Activated T-cell treated with anti-CD3 and anti-CD28 coated beads, Interleukin-2, amount 50 U/mL, for 24 hours (primary cell): Measurements from ENCODE around the gene HBG2.
"Not testable (repeated sequence)": the region's sequence is repeated elsewhere in the genome, so short reads cannot be mapped to it uniquely, and the experiment has no call there.

Experiments used
- DNase-seq: peaks from one replicate; pipeline ENCODE4 v3.0.0-alpha.2; 2020
- H3K27ac Mint-ChIP-seq: 2 replicates; pipeline ENCODE4 v1.8.0; 2020; ENCODE audit warnings: mild to moderate bottlenecking, mixed read lengths
- H3K27me3 Mint-ChIP-seq: 2 replicates; pipeline ENCODE4 v1.8.0; 2020; ENCODE audit warnings: mixed read lengths
- H3K36me3 Mint-ChIP-seq: 2 replicates; pipeline ENCODE4 v1.8.0; 2020; ENCODE audit warnings: low read depth, mixed read lengths
- H3K4me1 Mint-ChIP-seq: 2 replicates; pipeline ENCODE4 v1.8.0; 2020; ENCODE audit warnings: low read depth, mixed read lengths
- H3K4me3 Mint-ChIP-seq: 2 replicates; pipeline ENCODE4 v1.8.0; 2020; ENCODE audit warnings: mild to moderate bottlenecking, moderate library complexity, mixed read lengths
- H3K9me3 Mint-ChIP-seq: 2 replicates; pipeline ENCODE4 v1.8.0; 2020; ENCODE audit warnings: mixed read lengths

The HBG2 gene

DNA sequence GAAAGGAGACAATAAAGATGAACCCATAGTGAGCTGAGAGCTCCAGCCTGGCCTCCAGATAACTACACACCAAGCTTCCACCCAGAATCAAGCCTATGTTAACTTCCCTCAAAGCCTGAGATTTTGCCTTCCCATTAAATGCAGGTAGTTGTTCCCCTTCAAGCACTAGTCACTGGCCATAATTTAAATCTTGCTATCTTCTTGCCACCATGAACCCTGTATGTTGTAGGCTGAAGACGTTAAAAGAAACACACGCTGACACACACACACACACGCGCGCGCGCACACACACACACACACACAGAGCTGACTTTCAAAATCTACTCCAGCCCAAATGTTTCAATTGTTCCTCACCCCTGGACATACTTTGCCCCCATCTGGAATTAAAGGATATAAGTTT is 6.1 kb downstream of the HBG2 start:
- not testable (repeated sequence) for H3K36me3 Mint-ChIP-seq, H3K9me3 Mint-ChIP-seq, DNase-seq, H3K4me3 Mint-ChIP-seq, H3K4me1 Mint-ChIP-seq, H3K27ac Mint-ChIP-seq
- H3K27me3 Mint-ChIP-seq = peaks cover 11% of the 10 kb centered on the region

DNA sequence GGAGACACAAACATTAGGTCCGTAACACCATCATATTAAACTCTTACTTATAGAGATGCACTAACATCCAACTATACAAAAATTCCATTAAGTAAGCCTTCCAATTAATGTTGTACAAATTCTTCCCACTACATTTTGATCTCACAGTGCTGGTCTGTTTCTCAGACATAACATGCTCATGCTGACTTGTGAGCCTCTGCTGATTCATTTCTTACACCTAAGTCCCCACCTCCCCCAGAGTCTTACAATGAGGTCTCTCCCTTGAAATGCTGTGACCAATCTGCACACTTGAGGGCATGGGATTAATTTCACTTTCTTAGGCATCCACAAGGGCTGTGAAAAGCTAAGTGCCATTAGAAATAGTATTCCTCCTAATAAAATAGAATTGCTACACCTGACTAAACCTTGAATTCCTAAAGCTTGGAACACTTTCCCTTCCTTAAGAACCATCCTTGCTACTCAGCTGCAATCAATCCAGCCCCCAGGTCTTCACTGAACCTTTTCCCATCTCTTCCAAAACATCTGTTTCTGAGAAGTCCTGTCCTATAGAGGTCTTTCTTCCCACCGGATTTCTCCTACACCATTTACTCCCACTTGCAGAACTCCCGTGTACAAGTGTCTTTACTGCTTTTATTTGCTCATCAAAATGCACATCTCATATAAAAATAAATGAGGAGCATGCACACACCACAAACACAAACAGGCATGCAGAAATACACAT is 6.9 kb downstream of the HBG2 start:
- DNase-seq = no peak
- no peaks in the 10 kb centered on the region for H3K9me3 Mint-ChIP-seq
- H3K27me3 Mint-ChIP-seq = peaks cover 8% of the 10 kb centered on the region
- no peak overlapping the region for H3K27ac Mint-ChIP-seq
- H3K4me3 Mint-ChIP-seq = no peak overlapping the region
- no peaks in the 10 kb centered on the region for H3K4me1 Mint-ChIP-seq
- H3K36me3 Mint-ChIP-seq = no peaks in the 10 kb centered on the region

DNA sequence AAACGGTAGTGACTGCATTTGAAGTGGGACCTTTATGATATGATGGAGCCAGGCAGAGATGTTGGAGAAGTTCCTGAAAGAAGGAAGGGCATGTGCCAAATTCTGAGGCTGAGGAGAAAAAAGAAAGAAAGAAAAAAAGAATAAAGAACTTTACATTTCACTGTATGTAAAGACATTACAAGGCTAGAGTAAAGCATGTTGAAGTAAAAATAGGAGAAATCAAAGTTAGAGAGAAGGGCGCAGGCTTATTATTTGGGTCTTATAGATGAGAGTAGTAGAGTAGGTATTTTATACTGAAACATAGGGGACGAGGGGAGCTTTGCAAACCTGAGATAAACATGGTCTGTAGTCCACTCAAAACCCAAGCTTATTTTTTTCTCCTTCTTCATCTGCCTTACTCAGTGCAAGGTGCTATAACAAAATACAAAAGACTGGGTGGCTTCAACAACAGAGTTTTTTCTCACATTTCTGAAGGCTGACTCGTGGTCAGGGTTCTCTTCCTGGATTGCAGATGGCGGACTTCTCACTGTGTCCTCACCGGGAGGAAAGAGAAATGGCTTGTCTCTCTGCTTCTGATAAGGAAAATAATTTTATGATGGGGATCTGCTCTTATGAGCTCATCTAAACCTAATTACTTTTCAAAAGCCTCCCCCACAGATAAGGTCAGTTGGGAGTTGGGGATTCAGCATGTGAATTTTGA is 7.7 kb downstream of the HBG2 start:
- no peak overlapping the region for H3K27ac Mint-ChIP-seq
- H3K4me3 Mint-ChIP-seq = no peak overlapping the region
- peaks cover 7% of the 10 kb centered on the region for H3K27me3 Mint-ChIP-seq
- H3K36me3 Mint-ChIP-seq = no peaks in the 10 kb centered on the region
- H3K9me3 Mint-ChIP-seq = no peaks in the 10 kb centered on the region
- DNase-seq = no peak
- H3K4me1 Mint-ChIP-seq = no peaks in the 10 kb centered on the region

DNA sequence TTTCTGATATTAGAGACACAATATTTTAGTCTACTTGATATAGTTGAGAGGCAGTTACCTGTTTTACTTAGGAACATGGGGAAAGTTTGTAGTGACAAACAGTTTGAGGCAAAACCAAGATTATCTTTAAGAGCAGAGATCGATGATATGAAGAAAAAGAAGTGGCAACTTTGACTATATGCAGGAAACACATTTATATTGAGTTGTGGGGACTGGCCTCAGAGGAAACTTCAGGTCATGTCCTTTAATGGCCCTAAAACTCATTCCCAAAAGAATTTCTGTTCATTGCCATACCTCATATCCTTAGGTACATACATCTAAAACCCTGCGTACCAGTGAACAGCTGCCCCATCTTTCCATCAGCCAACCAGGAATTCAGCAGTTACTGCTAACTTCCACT is 9.4 kb downstream of the HBG2 start:
- no peak for DNase-seq
- H3K27me3 Mint-ChIP-seq = peaks cover 7% of the 10 kb centered on the region
- H3K4me1 Mint-ChIP-seq = no peaks in the 10 kb centered on the region
- H3K4me3 Mint-ChIP-seq = no peak overlapping the region
- no peaks in the 10 kb centered on the region for H3K9me3 Mint-ChIP-seq
- no peaks in the 10 kb centered on the region for H3K36me3 Mint-ChIP-seq
- no peak overlapping the region for H3K27ac Mint-ChIP-seq

DNA sequence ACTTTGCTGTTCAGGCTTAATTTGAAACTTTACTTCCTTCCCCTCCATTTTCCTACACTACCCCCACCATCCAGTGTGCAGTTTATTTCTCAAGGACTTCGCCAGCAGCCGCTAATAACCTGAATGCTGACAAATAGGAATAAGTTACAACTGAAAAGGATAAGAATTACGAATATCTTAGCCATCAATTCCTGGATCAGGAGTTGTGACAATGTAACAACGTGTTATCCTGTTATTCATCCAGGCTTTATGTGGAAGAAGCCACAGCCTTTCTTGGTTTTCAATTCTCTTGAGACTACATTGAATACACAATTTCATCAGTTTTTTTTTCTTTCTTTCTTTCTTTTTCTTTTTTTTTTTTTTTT is 10.8 kb downstream of the HBG2 start:
- Mint-ChIP-seq H3K36me3 (no peaks in the 10 kb centered on the region), H3K4me1 (no peaks in the 10 kb centered on the region), H3K4me3 (no peak overlapping the region), H3K9me3 (no peaks in the 10 kb centered on the region), H3K27ac (no peak overlapping the region), H3K27me3 (peaks cover 7% of the 10 kb centered on the region)
- DNase-seq = no peak

DNA sequence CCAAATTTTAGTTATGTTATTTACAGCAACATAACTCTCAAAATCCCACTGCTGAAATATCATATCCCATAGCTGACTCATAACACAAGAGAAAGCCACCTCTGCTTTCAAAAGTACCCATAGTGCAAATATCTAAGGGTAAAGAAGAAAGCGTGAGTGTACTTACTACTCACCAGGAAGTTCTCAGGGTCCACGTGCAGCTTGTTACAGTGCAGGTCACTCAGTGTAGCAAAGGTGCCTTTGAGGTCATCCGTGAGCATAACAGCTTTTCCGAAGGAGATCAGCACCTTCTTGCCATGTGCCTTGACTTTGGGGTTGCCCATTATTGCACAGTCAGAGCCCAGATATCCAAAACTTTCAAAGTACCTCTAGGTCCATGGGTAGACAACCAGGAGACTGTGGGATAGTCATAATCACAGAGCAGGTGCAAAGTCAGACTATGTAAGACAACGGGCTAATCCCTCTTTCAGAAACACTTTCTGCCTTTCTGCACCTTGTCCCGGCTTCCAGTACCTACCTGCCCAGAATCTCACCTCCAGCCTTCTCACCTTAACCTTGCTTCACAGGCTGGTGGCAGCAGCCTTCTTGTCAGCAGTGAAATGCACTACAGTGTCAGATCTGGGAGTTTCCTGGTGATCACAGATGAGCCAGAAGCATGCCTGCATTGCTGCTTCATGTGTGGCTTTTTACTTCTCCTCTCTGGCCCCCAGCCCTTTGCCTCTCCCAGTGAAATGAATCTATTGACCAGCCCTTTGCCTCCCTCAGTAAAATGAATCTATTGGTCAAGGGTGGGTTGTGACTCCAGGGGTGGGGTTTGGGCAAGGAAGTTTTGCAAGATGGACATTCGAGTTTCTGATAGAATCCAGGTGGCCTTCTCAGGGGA is 11.4 kb downstream of the HBG2 start:
- Mint-ChIP-seq H3K27ac (no peak overlapping the region), H3K9me3 (no peaks in the 10 kb centered on the region), H3K27me3 (peaks cover 12% of the 10 kb centered on the region), H3K4me3 (no peak overlapping the region), H3K36me3 (no peaks in the 10 kb centered on the region), H3K4me1 (no peaks in the 10 kb centered on the region)
- no peak for DNase-seq

DNA sequence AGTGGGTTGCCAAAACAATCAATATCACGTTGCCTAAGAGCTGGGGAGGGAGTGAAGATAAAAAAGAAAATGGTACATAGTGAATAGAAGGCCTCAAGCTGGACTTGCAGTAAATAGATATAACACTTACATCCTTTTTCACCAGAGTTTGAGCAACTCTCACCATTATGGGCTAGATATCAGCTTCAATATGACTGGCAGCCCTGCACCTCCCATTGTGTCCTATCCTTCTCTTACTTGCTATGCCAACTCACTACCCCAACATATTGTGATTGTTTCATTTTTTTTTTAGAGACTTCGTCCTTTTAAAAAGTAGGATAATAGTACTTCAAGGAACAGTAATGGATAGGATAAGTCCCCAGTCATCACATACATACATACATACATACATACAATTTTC is 12.4 kb downstream of the HBG2 start:
- peaks cover 12% of the 10 kb centered on the region for H3K27me3 Mint-ChIP-seq
- DNase-seq = no peak
- H3K9me3 Mint-ChIP-seq = no peaks in the 10 kb centered on the region
- no peak overlapping the region for H3K27ac Mint-ChIP-seq
- no peaks in the 10 kb centered on the region for H3K36me3 Mint-ChIP-seq
- H3K4me3 Mint-ChIP-seq = no peak overlapping the region
- no peaks in the 10 kb centered on the region for H3K4me1 Mint-ChIP-seq

DNA sequence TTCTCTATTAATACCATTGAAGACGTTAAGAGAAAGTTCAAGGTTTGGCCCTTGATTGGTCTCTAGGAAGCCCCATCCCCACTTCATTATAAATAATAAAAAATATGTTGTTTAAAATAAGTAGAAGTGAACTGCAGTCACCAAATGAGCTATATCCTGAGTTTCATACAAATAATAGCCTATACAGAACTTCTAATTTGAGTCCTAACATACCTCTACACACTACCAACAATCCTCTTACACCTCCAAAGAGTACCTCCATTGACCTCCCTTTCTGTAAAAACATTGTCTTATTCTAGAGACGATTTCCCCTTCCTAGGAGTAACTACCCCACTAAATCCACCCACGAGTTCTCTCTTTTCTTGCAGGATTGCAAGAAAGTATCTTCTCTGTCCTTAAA is 13.1 kb downstream of the HBG2 start:
- H3K36me3 Mint-ChIP-seq = no peaks in the 10 kb centered on the region
- no peaks in the 10 kb centered on the region for H3K9me3 Mint-ChIP-seq
- H3K27me3 Mint-ChIP-seq = peaks cover 12% of the 10 kb centered on the region
- H3K4me3 Mint-ChIP-seq = no peak overlapping the region
- DNase-seq = no peak
- H3K4me1 Mint-ChIP-seq = no peaks in the 10 kb centered on the region
- H3K27ac Mint-ChIP-seq = no peak overlapping the region

DNA sequence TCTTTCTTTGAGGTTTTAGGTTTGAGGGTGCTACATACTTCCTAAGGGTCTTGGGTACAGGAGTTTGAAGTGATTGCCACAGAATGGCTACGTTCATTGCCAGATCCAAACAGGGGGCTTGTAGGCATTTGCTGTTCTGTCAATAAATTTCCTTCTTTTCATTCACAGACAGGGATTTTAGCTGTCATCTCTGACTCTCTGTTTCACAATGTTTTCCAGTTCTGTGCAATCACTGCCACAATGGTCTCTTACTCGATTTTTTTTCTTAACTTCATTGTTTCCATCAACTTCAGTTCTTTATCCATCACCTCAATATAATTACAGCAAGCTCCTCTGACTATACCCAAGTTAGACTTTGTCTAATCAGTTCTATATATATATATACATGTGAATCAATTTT is 14.1 kb downstream of the HBG2 start:
- no peak for DNase-seq
- Mint-ChIP-seq H3K9me3 (no peaks in the 10 kb centered on the region), H3K4me1 (no peaks in the 10 kb centered on the region), H3K27ac (no peak overlapping the region), H3K4me3 (no peak overlapping the region), H3K27me3 (peaks cover 10% of the 10 kb centered on the region), H3K36me3 (no peaks in the 10 kb centered on the region)

DNA sequence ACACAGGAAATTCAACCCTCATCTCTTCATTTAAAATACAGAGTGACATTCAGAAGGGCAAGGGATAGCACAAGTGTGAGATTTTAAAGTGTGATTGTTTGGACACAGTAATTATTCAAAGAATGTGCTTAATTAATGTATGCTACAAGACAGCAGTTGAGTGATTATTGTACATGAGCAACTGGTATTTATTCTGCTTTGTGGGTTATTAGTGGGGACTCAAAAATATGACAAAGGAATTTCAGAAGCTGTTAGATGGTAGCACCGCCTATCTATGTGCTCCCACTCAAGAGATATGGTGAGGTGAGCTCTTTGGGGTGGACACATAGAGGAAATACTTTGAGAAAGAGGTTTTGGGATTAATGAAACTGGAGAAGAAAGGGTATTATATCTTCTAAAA is 14.5 kb downstream of the HBG2 start:
- Mint-ChIP-seq H3K4me3 (no peak overlapping the region), H3K4me1 (no peaks in the 10 kb centered on the region), H3K36me3 (no peaks in the 10 kb centered on the region), H3K27me3 (peaks cover 10% of the 10 kb centered on the region), H3K27ac (no peak overlapping the region), H3K9me3 (no peaks in the 10 kb centered on the region)
- no peak for DNase-seq

DNA sequence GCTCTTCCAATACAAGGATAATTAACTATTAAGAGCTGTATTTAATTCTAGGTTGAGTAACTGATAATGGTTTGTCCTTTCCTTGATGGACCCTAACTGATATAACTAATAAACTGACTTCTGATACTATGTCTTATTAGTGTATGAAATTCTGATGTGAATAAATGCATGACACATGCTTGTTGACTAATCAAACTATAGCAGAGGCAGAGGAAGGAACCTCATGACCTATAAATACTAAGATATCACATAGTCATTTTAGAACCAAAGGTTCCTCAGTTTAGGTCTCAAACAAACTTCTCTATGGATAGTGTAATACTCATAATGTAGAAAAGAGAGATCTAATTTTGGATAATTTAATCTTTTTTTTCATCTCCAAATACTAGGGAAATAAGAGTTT is 15.5 kb downstream of the HBG2 start:
- Mint-ChIP-seq H3K4me1 (no peaks in the 10 kb centered on the region), H3K27ac (no peak overlapping the region), H3K27me3 (peaks cover 4% of the 10 kb centered on the region), H3K4me3 (no peak overlapping the region), H3K36me3 (no peaks in the 10 kb centered on the region), H3K9me3 (no peaks in the 10 kb centered on the region)
- DNase-seq = no peak

DNA sequence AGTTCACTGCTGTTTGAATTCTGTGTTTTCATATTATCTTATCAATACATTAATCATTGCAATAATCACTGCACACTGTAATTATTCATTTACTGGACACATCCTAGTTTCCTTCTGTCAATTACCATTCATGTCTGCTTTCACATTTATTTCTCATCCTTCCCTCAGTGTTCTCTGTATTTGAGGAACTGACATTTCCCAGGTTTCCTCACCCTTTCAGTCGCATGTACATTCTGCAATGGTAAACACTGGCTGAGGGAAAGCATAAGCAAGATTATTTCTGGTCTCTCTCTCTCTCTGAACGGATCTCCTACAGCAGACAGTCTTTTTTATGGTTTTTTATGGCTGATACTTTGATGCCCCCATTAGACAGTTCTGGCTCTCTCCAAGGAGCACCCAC is 16.1 kb downstream of the HBG2 start:
- Mint-ChIP-seq H3K4me3 (no peak overlapping the region), H3K27ac (no peak overlapping the region), H3K9me3 (no peaks in the 10 kb centered on the region), H3K36me3 (no peaks in the 10 kb centered on the region), H3K27me3 (peaks cover 4% of the 10 kb centered on the region), H3K4me1 (no peaks in the 10 kb centered on the region)
- DNase-seq = no peak

DNA sequence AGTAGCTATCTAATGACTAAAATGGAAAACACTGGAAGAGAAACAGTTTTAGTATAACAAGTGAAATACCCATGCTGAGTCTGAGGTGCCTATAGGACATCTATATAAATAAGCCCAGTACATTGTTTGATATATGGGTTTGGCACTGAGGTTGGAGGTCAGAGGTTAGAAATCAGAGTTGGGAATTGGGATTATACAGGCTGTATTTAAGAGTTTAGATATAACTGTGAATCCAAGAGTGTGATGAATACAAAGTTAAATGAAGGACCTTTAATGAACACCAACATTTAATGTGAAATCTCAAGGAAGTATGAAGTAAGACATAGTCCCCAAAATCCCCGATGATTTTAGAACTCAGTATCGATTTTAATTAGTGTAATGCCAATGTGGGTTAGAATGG is 17.2 kb downstream of the HBG2 start:
- Mint-ChIP-seq H3K36me3 (no peaks in the 10 kb centered on the region), H3K27me3 (peaks cover 4% of the 10 kb centered on the region), H3K4me1 (no peaks in the 10 kb centered on the region), H3K9me3 (no peaks in the 10 kb centered on the region), H3K27ac (no peak overlapping the region), H3K4me3 (no peak overlapping the region)
- no peak for DNase-seq

DNA sequence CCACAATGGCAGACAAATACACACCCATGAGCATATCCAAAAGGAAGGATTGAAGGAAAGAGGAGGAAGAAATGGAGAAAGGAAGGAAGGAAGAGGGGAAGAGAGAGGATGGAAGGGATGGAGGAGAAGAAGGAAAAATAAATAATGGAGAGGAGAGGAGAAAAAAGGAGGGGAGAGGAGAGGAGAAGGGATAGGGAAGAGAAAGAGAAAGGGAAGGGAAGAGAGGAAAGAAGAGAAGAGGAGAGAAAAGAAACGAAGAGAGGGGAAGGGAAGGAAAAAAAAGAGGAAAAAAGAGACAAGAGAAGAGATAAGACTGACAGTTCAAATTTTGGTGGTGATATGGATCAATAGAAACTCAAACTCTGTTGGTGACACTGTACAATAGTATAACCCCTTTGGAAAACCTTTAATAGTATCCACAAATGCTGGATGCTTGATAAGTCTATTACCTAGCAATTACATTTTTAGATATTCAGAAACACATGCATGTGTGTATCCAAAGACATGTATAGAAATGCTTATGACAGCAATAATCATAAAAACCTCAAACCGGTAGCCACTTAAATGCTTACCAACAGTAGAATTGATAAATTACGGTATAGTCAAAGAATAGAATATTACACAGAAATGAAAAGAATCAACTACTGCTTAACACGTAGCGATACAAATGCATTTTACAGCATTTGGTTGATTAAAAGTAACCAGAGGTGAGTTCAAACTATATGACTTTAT is 19.1 kb downstream of the HBG2 start:
- Mint-ChIP-seq H3K27me3 (peaks cover 4% of the 10 kb centered on the region), H3K27ac (no peak overlapping the region), H3K36me3 (no peaks in the 10 kb centered on the region), H3K9me3 (no peaks in the 10 kb centered on the region), H3K4me3 (no peak overlapping the region), H3K4me1 (no peaks in the 10 kb centered on the region)
- DNase-seq = no peak
